Nucleus accumbens (tissue), 56 donors: ENCODE measurements around the gene ARVCF.
"Not testable (repeated sequence)": the region's sequence is repeated elsewhere in the genome, so short reads cannot be mapped to it uniquely, and the experiment has no call there.

Experiments used
- DNase-seq, 56 donors: peaks; one replicate each; lab custom pipeline; 2025; lab: John Stamatoyannopoulos, UW

ARVCF gene

GRCh38 chr22:19926028-19926427 is 90.6 kb downstream of the ARVCF start:
- not testable (repeated sequence) for DNase-seq

GRCh38 chr22:19923914-19924513 is 92.6 kb downstream of the ARVCF start:
- DNase-seq: no peak

- no peak for DNase-seq
Measured at GRCh38 chr22:19921544-19922081, 95.0 kb downstream of the ARVCF start.
